Erythroblast (primary cell): ENCODE data around the gene STIM1.
"Not testable (repeated sequence)": the region's sequence is repeated elsewhere in the genome, so short reads cannot be mapped to it uniquely, and the experiment has no call there.

Source experiments
- DNase-seq, 2 experiments: peaks; one replicate each; lab custom pipeline; 2025; lab: John Stamatoyannopoulos, UW
- GATA1 ChIP-seq: IDR thresholded peaks from 2 replicates; pipeline ENCODE4 v1.6.1; 2011; ENCODE audit warnings: low read depth, mild to moderate bottlenecking, control low read depth, low read length, moderate library complexity
- POLR2A ChIP-seq: IDR thresholded peaks from 2 replicates; pipeline ENCODE4 v1.6.1; 2011; ENCODE audit warnings: mild to moderate bottlenecking, low read length

STIM1 gene

DNA sequence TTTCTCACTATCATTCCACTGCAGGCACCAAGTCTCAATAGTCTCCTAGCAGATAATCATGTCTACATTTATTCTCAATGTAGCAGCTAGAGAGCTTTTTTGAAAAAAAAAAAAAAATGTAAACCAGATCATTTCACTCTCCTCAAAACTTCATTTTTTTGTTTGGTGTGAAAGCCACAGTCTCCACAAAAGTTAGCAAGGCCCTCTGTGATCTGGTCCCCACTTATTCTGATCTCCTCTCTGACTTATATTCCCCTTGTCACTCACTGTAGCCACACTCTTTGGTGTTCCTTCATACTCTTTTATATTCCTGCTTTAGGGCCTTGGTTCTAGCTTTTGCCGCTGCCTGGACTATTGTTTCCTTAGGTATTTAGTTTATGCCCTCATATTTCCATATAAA is 137.5 kb downstream of the STIM1 start:
- TF ChIP-seq GATA1 = no peak
- no peak for DNase-seq

DNA sequence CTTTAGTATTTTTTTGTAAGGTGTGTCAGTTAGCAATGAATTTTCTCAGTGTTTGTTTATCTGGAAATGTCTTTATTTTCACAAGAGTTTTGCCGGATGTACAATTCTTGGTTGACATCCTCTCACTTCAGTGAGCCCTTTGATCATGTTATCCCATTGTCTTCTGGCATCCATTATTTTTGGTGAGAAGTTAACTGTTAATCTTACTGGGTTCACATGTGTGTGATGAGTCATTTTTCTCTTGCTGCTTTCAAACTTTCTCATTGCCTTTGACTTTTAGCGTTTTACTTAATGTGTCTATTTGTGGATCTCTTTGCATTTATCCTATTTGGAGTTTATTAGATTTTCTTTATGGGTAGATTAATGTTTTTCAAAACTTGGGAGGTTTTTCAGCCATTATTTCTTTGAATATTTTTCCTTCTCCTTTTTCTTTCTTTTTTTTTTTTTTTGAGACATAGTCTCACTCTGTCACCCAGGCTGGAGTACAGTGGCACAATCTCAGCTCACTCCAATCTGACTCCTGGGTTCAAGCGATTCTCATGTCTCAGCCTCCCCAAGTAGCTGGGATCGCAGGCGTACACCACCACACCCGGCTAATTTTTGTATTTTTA is 138.7 kb downstream of the STIM1 start:
- no peak for TF ChIP-seq GATA1
- TF ChIP-seq POLR2A = no peak
- peak; percentile 12 to 15 for DNase-seq

DNA sequence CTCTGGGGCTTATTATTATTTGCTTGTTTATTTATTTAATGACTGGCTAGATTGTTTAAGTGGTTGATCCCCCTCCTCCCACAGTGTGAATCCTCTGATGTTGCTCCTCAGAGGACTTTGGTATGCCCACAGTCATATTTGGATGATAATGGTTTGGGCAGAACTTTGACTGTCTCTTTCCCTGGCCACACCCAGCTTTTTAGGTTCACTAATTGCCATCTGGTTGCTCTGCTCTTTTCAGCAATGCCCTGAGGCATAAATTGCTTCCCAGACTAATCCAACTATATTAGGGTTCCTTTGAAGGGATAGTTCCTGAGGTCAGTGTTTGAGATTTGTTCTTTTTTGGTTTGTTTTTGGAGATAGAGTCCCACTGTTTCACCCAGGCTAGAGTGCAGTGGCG is 139.8 kb downstream of the STIM1 start:
- DNase-seq = no peak
- TF ChIP-seq GATA1 = no peak
- no peak for TF ChIP-seq POLR2A

- no peak for DNase-seq
- no peak for TF ChIP-seq POLR2A
Observed at GRCh38 chr11:3995949-3996554, 140.6 kb downstream of the STIM1 start.

DNA sequence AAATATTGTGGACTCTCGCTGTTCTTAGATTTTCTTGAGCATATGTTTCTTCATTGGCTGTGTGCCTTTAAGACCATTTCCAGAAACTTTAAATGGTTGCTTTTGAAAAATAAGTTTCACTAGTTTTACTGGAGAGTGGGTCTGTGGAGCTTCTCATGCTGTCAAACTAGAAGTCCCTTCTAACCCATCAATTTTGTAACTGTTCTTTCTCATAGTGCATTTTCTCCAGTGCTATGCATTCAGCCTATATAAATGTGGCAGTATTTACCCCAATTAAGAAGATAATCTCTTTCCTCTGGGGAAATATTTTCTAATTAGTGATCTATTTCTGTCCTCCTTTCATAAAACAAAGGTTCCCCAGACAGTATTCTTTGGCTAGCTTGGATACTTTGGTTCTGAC is 141.2 kb downstream of the STIM1 start:
- DNase-seq = no peak
- TF ChIP-seq POLR2A = no peak
- TF ChIP-seq GATA1 = no peak

DNA sequence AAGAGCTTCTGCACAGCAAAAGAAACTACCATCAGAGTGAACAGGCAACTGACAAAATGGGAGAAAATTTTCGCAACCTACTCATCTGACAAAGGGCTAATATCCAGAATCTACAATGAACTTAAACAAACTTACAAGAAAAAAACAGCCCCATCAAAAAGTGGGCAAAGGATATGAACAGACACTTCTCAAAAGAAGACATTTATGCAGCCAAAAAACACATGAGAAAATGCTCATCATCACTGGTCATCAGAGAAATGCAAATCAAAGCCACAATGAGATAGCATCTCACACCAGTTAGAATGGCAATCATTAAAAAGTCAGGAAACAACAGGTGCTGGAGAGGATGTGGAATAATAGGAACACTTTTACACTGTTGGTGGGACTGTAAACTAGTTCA is 149.3 kb downstream of the STIM1 start:
- not testable (repeated sequence) for DNase-seq

GRCh38 chr11:4006946-4007680 is 151.6 kb downstream of the STIM1 start:
- DNase-seq = no peak
- TF ChIP-seq POLR2A (no peak), GATA1 (no peak)

DNA sequence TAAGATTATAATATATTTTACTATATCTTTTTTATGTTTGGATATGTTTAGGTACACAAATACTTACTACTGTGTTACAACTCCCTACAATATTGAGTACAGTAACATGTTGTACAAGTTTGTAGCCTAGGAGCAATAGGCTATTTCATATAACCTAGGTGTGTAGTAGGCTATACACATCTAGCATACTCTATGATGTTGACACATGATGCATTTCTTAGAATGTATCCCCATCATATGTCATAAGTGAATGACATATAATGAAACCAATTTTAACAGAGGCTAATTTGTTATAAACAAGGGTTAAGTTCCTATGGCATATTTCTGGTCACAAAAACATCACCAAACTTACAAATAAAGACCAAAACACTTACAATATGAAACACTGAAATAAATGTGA is 152.7 kb downstream of the STIM1 start:
- no peak for DNase-seq
- TF ChIP-seq GATA1 (no peak), POLR2A (no peak)

GRCh38 chr11:4016602-4017001 is 161.1 kb downstream of the STIM1 start:
- DNase-seq = peak; percentile 6 to 44

GRCh38 chr11:4017129-4017528 is 161.7 kb downstream of the STIM1 start:
- no peak for DNase-seq
- TF ChIP-seq GATA1 (no peak), POLR2A (no peak)

- DNase-seq = no peak
- TF ChIP-seq POLR2A (no peak), GATA1 (no peak)
Observed at GRCh38 chr11:4018641-4019040, 163.2 kb downstream of the STIM1 start.

- DNase-seq = no peak
- no peak for TF ChIP-seq GATA1
- TF ChIP-seq POLR2A = no peak
Observed at GRCh38 chr11:4019891-4020290, 164.4 kb downstream of the STIM1 start.

- no peak for DNase-seq
- TF ChIP-seq POLR2A (no peak), GATA1 (no peak)
Observed at GRCh38 chr11:4022669-4023068, 167.2 kb downstream of the STIM1 start.

GRCh38 chr11:4025248-4025966 is 169.9 kb downstream of the STIM1 start:
- DNase-seq = no peak
- TF ChIP-seq GATA1 (no peak), POLR2A (no peak)

DNA sequence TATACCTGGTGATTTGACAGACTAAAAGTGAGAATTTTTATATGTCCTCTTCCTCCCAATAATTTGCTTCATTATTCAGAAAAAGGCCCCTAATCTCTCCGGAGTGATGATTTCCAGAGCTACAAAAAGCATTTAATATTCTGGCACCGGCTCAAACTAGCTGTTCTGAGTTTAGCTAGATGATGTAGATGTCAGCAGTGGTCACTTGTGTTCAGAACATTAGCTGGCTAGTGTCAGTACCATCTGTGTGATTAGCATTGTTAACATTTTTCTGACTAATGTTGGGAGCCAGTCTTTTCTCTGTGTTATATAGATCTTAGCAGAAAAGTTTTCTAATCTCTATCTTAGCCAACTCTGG is 170.5 kb downstream of the STIM1 start:
- no peak for DNase-seq
- TF ChIP-seq GATA1 (no peak), POLR2A (no peak)
